ENCODE measurements around the gene FEM1B.

FEM1B gene

DNA sequence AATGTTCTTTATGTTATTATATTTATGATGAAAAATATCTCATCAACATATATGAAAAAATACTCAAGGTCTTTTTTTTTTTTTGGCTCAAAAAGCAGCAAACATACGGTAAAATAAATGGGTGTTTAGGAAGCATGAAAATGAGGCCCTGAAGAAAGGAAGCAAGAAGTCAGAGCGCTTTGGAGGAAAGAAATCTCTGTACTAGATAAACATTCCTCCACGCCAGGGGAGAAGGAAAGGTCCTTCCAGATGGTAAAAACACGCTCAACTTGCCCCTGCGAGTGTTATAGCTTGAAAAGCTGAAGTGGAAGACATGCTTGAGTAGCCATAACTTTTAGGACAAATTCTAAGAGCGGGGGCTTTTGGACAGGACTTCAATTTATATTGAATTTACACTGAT, 52.9 kb downstream of the FEM1B start:
- no peak for DNase-seq

DNA sequence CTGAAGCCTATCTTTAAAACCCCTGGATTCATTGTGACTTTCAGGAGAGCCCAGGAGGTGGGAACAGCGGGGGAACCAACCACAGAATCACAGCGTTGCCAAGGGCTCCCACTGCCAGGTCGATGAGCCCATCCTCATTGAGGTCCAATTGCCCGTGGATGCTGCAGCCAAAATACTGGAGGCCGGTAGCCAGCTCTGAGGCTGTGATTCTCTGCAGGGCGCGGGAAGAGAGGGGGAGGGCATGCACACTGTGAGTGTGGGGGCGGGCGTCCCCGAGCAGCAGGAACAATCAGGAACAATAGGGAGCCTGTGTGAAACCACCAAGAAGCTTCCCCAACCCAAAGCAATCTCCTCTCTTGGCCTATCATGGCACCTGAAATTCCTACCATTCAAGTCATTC, 53.4 kb downstream of the FEM1B start:
- no peak for DNase-seq

DNA sequence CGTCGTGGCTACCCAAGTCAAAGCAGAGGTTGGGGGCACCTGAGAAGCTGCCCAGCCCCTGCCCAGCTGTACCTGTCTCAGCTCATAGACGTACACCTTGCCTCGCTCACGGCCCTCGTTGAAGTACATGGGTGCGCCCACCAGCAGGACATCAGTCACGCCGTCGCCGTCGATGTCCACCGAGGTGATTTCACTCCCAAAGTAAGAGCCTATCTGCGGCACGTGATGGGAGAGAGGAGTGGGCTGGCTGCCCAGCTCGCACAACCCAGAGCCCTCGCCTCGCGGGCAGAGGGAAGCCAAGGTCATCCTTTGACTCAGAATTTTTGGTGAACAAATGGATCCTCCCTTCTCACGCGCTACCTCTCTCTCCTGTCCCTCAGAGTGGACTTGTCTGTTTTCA, 54.7 kb downstream of the FEM1B start:
- no peak for DNase-seq

DNA sequence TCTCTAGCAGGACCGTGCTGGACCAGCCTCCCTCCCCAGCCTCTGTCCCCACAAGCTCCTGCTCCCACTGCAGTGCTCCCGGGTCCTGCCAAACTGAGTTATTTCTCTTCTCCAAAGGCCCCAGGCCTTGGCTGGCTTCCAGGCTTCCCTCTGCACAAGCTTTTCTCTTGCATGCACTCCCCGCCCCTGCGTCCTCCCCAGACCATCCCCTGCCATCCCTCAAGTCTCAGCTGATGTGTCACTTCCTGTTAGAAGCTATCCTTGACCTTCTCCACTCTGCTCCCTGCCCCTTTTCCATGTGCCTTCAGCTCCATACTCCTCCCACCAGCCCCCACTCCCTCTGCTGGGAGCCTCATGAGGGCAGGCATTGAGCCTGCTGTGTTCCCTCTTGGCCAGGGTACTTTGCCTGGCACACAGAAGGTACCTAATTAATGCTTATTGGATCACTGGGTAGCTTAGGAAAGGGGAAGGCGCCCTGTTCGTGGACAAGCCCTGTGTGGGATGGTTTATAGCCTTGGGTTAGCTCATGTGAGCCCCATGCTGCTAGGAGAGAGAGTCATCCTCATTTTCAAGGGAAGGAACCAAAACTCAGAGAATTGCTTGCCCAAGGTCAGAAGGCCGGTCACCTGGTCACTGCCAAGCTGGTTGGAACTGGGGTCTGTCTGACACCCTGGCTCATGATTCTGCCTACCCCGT, 56.4 kb downstream of the FEM1B start:
- no peak for DNase-seq

DNA sequence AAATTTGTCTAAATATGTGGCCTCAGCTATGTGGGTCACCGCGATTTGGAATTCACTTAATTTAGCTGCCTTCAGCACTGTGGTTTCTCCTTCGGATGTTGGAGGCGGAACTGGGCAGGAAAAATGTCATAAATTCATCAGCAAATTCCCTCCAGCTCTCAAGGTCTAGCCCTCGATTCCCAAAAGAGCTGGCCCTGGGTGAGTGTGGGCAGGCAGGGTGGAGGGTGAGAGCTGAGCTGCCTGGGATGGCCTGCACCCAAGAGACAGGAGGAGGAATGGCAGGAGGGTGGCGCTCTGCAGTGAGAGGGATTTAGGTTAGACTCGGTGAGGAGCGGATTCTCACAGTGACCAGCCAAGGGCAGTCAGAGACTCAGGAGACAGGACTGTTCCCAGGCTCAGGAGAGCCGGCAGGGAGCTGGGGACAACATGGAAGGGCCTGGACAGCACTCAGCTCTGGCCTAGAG, 57.1 kb downstream of the FEM1B start:
- no peak for DNase-seq

DNA sequence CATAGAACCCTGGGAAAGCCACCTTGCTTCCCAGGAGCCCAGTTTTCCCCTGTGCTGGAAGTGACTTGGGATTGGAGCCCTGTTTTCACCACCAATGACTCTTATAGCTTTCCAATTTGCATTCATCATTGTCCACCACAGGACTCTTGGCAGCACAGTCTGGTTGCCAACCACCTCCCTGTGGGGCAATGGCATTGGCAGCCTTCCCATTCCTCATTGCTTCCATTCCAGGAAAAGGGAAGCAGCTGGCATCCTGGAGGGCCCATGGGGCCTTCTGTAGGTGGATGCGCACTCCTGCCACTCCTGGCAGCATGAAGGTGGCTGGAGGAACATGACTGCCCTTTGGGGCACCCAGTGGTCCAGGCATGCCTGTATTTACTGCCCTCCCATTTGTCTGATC, 57.7 kb downstream of the FEM1B start:
- no peak for DNase-seq

DNA sequence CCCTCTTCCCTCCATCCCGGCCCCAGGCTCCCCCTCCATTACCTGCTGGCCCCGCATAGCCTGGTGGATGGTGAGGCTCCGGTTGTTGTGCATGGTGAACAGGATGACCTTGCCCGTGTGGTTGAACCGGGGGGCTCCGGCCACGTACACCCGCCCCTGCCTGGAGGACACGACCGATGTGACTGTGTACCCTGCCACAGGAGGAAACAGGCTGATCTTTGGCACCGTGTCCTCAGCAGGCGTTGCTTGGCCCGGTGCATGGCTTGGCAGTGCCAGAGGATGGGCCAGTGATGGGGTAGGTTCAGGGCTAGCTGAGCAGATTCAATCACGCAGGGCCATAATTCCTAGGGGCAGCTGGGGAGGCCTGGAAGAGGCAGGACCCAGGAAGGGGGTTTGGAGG, 58.1 kb downstream of the FEM1B start:
- DNase-seq, result no peak

DNA sequence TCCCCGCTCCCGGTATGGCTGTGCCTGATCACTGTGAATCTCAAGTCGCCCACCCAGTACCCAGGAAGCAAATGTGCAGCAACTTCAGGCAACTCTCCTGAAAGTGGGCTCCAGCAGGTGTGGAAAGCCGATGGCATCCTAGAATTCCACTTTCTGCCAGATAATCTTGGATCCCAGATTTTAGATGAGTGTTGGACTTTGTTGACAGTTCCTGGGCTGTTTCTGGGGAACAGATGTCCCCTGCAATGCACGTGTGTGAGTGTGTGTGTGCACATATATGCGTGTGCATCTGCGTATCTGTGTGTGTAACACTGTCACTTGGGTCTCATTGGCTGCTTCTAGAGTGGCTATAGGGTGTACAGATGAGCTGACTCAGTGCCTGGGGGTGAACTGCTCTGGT, 59.0 kb downstream of the FEM1B start:
- no peak for DNase-seq

DNA sequence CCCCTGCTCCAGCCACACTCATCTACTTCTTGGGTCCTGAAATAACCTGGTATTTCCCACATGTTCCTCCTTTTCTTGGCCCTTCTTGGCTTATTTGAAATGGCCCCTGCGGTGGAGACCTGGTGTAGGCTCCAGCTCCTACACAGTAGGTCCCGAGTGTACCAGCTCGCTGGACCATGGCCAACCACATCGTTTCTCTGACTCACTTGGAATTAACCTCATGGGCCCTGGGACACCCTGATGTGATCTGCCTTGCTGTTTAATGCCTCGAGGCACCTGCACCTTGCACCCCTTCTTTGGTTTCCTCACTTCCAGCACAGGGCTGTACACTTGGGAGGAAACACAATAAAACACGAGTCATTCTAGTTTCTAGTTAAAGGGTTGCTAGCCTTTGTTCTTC, 60.3 kb downstream of the FEM1B start:
- DNase-seq, result no peak

DNA sequence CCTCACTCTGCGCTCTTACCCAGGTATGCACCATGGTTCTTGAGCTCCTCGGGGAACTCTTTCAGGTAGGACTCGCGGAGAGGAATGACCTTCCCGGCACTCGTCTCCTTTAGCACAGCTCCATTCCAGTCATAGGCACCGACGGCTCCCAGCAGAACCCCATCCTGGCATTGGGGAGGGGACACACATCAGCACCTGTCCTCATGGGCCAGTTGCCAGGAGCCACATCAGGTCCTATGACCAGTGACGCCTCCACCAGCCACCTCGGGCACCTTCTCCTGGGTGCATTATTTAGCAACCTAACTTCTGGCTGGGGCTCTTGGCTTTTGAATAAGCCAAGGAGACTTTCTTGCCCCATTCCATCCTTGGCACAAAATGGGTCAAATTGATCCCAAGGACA, 61.9 kb downstream of the FEM1B start:
- DNase-seq, result no peak

DNA sequence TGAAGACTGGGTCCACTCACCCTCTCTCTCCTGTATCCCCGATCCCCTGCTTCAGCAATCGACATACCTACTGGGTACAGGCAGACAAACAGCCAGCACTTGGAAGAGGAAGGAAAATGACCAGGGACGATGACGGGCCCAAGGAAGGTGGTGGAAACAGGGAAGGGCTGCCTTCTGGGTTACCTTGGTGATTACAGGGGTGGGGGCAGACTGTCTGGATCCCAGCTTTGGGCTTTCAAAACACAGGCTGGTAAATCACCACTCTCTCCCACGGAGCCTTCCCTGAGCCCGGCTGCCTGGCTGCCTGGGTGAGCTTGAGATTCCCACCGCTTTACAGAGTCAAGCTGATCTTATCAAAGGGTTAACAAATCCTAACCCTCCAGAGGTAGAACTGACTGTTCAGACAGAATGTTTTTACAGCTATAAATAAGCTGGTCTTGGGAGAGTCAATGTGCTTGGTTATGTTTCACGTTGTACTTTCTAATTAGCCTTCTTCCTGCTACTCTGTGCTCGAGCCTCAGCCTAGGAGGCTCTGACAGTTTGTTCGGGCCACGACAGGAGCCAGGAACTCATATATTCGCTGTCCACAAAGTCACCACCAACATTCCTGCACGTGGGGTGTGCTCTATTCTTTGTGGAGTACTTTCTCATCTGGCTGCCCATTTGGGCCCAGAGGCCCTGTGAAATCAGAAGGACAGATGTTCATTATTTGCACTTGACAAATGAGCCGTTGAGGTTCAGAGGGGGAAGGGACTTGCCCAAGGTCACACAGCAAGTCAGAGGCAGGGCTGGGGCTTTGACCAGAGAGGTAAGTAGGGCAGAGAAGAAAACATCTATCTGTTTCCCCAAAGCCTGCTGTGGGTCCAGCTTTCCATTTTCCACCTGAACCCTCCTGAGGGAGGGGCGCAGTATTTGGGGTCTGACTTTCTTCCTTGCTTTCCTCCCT, 63.5 kb downstream of the FEM1B start:
- no peak for DNase-seq

DNA sequence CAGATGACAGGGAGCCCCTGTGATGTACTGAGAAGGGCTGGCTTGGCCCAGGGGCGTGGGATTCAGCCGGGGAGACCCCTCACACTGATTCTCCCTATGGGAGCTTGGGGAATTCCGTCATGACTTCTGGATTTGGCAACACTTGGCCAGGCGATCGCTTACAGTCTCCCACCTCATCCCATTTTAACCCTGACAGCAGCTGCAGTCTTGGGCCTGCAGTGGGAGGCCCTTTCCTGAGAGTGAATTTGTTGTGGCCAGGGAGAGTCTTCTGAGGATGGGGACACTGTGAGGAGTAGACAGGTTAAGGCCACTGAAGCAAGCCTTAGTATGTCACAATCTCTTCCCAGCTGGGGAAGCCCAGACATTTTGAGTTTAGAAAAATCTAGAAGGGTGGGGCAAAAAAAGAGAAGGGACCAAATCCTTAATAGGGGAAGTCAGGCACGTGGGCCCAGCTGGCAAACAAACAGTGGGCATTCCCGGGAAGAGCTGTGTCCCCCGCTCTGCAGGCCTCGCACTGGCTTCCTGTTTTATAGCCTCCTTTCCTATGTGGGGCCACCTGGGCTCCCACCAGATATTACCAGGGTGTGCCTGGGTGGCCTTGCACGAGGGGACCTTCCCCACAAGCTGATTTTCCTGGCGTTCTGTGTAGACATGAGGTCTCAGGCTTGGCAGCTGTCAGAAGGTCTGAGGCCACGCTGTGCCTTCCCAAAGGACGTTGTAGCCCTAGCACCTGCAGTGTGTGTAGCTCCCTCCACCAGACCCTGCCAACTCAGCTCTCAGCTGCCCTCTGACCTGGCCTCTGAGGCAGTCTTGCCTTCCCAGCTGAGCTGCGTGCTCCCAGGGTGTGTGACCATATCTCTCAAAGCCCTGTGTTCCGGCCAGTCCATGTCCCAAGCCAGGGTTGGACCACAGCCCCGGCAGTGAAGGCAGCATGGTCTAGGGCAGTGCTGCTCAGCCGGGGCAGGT, 64.5 kb downstream of the FEM1B start:
- no peak for DNase-seq

DNA sequence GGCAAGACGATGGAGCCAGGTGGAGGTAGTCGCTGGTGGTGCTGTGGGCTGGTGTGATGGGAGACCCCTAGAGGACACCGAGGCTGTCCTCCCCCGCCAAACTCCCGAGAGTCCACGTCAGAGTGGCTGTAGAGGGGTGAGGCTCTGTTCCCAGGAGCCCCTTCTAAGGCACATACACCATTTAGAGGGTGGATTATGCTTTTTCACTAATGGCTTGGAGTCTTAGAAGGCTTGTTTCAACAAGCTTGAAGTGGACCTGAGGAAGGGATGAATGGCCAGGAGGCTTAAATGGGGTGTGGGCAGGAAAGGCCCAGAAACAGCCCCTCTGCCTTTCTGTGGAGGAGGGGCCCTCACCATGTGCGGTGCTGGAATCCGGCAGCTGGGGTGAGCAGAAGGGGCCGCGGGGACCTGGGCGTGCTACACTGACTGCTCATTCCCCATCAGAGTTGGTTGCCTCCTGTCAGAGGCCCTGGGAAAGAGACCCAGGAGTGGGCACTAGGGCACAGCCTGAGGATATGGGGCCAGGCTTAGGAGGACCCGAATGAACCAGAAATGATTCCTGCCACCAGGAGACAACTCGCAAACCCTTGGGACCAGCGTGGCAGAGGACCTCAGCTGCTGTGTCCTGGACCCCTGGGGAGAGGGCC, 66.2 kb downstream of the FEM1B start:
- no peak for DNase-seq

DNA sequence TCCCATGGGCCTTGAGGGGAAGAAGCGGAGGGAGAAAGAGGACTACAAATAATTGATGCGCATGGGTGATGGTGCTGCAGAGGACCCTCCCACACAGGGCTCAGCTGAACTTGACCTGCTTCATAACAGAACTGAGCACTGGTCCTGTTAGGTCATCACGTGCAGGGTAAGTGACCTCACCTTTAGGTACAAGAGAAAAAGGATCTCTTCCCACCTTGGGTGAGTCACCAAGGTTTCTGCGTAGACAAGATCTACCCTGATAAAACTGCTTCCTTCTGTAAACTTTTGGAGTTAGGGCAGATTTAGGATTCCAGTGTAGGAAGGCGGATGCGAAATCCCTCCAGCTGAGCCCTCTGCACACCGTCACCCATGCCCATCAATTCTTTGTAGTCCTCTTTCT, 67.1 kb downstream of the FEM1B start:
- DNase-seq, result no peak

Data from activated CD4-positive, alpha-beta T cell treated with anti-CD3 and anti-CD28 coated beads, Interleukin-2, amount 50 U/mL, for 1 hour (primary cell).